A549 (cell line): Measurements from ENCODE around the gene PKD1. TPM values are rescaled to one million over a fixed set of nuclear protein-coding genes. Genes with fewer than 3 reads are reported as not detected.

ENCODE experiments used
- ATAC-seq, 2 experiments: fragments of 200-7000 bp in 1 of 2; fragments of >200 bp in 1 of 2; cut with Nextera tagmentation in 1 of 2; cut with Tn5 transposase in 1 of 2; 3 replicates each; pipeline versions ENCODE4 v1.8.0 to v1.9.1; 2018 to 2020; ENCODE audit warnings: mild to moderate bottlenecking in 1 of 2, moderate library complexity in 1 of 2
- CTCF ChIA-PET: fragments of 300-600 bp; sonication (Branson Sonifier 250); formaldehyde crosslinking; extraction: SDS; loops from one replicate; lab custom pipeline; 2021; ENCODE audit warnings: antibody characterized with exemption, inconsistent platforms; lab: Yijun Ruan, JAX
- POLR2A ChIA-PET: fragments of 350-600 bp; formaldehyde crosslinking; extraction: SDS; loops from one replicate; lab custom pipeline; 2021; ENCODE audit warnings: antibody characterized with exemption, inconsistent platforms; lab: Yijun Ruan, JAX
- DNase-seq, 2 experiments: peaks; one replicate each; pipeline versions ENCODE4 v3.0.0 to v3.0.0-alpha.2; 2011 to 2016; ENCODE audit warnings: low read depth in 1 of 2, low spot score in 1 of 2
- FAIRE-seq: peaks from 2 replicates; lab custom pipeline; 2011; peaks lifted over from hg19 to GRCh38; lab: Jason Lieb, UNC
- H3K27ac ChIP-seq, 2 experiments: fragments of >200 bp; sonication (Bioruptor Twin); formaldehyde crosslinking; 3 replicates each; pipeline ENCODE4 v1.5.1; 2016 to 2017
- H3K4me1 ChIP-seq: fragments of >200 bp; sonication (Bioruptor Twin); formaldehyde crosslinking; 3 replicates; pipeline ENCODE4 v1.6.1; 2016
- H3K4me2 ChIP-seq: fragments of >200 bp; sonication (Bioruptor Twin); formaldehyde crosslinking; 3 replicates; pipeline ENCODE4 v1.6.1; 2016
- H3K4me3 ChIP-seq: fragments of >200 bp; sonication (Bioruptor Twin); formaldehyde crosslinking; 3 replicates; pipeline ENCODE4 v1.5.1; 2016
- H3K9me3 ChIP-seq: fragments of >200 bp; sonication (Bioruptor Twin); formaldehyde crosslinking; 3 replicates; pipeline ENCODE4 v1.6.1; 2016
- CBX8 ChIP-seq: fragments of 200-600 bp; sonication (generic); IDR thresholded peaks from 2 replicates; pipeline ENCODE4 v1.6.1; 2016
- CHD2 ChIP-seq: fragments of 150-350 bp; IDR thresholded peaks from 2 replicates; pipeline ENCODE4 v1.6.1; 2014; ENCODE audit warnings: low read length; ENCODE audit not compliant: partially characterized antibody
- EHF ChIP-seq: fragments of 250-450 bp; sonication (Bioruptor Pico); IDR thresholded peaks from 2 replicates; pipeline ENCODE4 v1.5.0; 2020; ENCODE audit warnings: mild to moderate bottlenecking
- HDAC2 ChIP-seq: fragments of 200-600 bp; sonication (generic); IDR thresholded peaks from 2 replicates; pipeline ENCODE4 v1.6.1; 2016
- HOXA7 ChIP-seq: fragments of 250-450 bp; sonication (Bioruptor Pico); IDR thresholded peaks from 2 replicates; pipeline ENCODE4 v1.5.0; 2020; ENCODE audit warnings: mild to moderate bottlenecking, moderate library complexity
- HOXB13 ChIP-seq: fragments of 250-450 bp; sonication (Bioruptor Pico); IDR thresholded peaks from 2 replicates; pipeline ENCODE4 v1.5.0; 2020; ENCODE audit warnings: low read depth, mild to moderate bottlenecking, moderate library complexity
- HOXB5 ChIP-seq: fragments of 250-450 bp; sonication (Bioruptor Pico); IDR thresholded peaks from 2 replicates; pipeline ENCODE4 v1.5.0; 2020; ENCODE audit warnings: mild to moderate bottlenecking, moderate library complexity
- JUNB ChIP-seq: fragments of >200 bp; sonication (Bioruptor Twin); formaldehyde crosslinking; IDR thresholded peaks from 2 replicates; pipeline ENCODE4 v1.6.1; 2016
- MAZ ChIP-seq: fragments of 150-350 bp; IDR thresholded peaks from 2 replicates; pipeline ENCODE4 v1.6.1; 2014; ENCODE audit warnings: antibody characterized with exemption, low read depth, low read length, borderline replicate concordance
- MYC ChIP-seq: IDR thresholded peaks from 2 replicates; pipeline ENCODE4 v1.6.1; 2012; ENCODE audit warnings: mild to moderate bottlenecking, inconsistent platforms, low read length, improper control_type of control experiment, borderline replicate concordance
- NPAS2 ChIP-seq: fragments of 250-450 bp; sonication (Bioruptor Pico); IDR thresholded peaks from 2 replicates; pipeline ENCODE4 v1.8.0; 2022; ENCODE audit warnings: mild to moderate bottlenecking, moderate library complexity, borderline replicate concordance
- NR3C1 ChIP-seq: fragments of >200 bp; sonication (Bioruptor Twin); formaldehyde crosslinking; IDR thresholded peaks from 3 replicates; pipeline ENCODE4 v1.6.1; 2017
- PHF8 ChIP-seq: fragments of 200-600 bp; sonication (generic); IDR thresholded peaks from 2 replicates; pipeline ENCODE4 v1.6.1; 2016; ENCODE audit warnings: low read depth, mild to moderate bottlenecking, antibody characterized with exemption, moderate library complexity, borderline replicate concordance
- RAD21 ChIP-seq, 2 experiments: fragments of >200 bp in 1 of 2; sonication (Bioruptor Twin) in 1 of 2; formaldehyde crosslinking in 1 of 2; IDR thresholded peaks in 1 of 2; conservative IDR thresholded peaks in 1 of 2; 2 replicates in 1 of 2; 3 replicates in 1 of 2; pipeline ENCODE4 v1.6.1; 2012 to 2018; ENCODE audit warnings: inconsistent platforms in 1 of 2
- RARB ChIP-seq: fragments of 250-450 bp; sonication (Bioruptor Pico); IDR thresholded peaks from 2 replicates; pipeline ENCODE4 v1.8.0; 2021; ENCODE audit warnings: mild to moderate bottlenecking, moderate library complexity
- RNF2 ChIP-seq: fragments of 200-600 bp; sonication (generic); IDR thresholded peaks from 2 replicates; pipeline ENCODE4 v1.6.1; 2016; ENCODE audit warnings: low read depth, mild to moderate bottlenecking, antibody characterized with exemption, moderate library complexity, borderline replicate concordance
- SMC3 ChIP-seq: fragments of >200 bp; sonication (Bioruptor Twin); formaldehyde crosslinking; IDR thresholded peaks from 3 replicates; pipeline ENCODE4 v1.6.1; 2018; ENCODE audit warnings: inconsistent platforms
- SREBF2 ChIP-seq: fragments of 450-650 bp; IDR thresholded peaks from 2 replicates; pipeline ENCODE4 v1.6.1; 2014; ENCODE audit warnings: mild to moderate bottlenecking, moderate library complexity
- ZNF302 ChIP-seq: fragments of 250-450 bp; sonication (Bioruptor Pico); IDR thresholded peaks from 2 replicates; pipeline ENCODE4 v1.9.0; 2021; ENCODE audit warnings: inconsistent platforms, mild to moderate bottlenecking, moderate library complexity
- WGBS: methylation state at CpG from one replicate; pipeline ENCODE4 v1.1.6; 2017; ENCODE audit errors: missing lambda C conversion rate; 5-methylcytosine and 5-hydroxymethylcytosine counted together
- polyA plus RNA-seq, 4 experiments: library from polyadenylated mRNA; depleted of rRNA in 3 of 4; stranded (reverse); fragments of >200 nt; fragmentation: RNase III in 1 of 4; extraction: RNeasy Plus Mini Kit Qiagen cat#74134 plus additional on column Dnase treatment in 1 of 4; gene quantifications; 2 replicates in 3 of 4; 3 replicates in 1 of 4; pipeline ENCODE4 v1.2.3, GENCODE V29; 2011 to 2017
- TF ChIP-seq, protein P1 (sequence below): fragments of >200 bp; sonication (Bioruptor Twin); formaldehyde crosslinking; IDR thresholded peaks from 2 replicates; pipeline ENCODE4 v1.6.1; 2016
- TF ChIP-seq, protein P2 (sequence below): fragments of >200 bp; sonication (Bioruptor Twin); formaldehyde crosslinking; IDR thresholded peaks from 3 replicates; pipeline ENCODE4 v1.5.1; 2016
- TF ChIP-seq, protein P3 (sequence below): fragments of 150-350 bp; IDR thresholded peaks from 2 replicates; pipeline ENCODE4 v1.6.1; 2014; ENCODE audit warnings: low read depth, mild to moderate bottlenecking, low read length
- TF ChIP-seq, protein P4 (sequence below): IDR thresholded peaks from 2 replicates; pipeline ENCODE4 v1.6.1; 2012

PKD1 gene
- polyA plus RNA-seq, 2 of the 4 experiments (the other 2 are of a cell fraction): 11.5 to 39.2 TPM

DNA sequence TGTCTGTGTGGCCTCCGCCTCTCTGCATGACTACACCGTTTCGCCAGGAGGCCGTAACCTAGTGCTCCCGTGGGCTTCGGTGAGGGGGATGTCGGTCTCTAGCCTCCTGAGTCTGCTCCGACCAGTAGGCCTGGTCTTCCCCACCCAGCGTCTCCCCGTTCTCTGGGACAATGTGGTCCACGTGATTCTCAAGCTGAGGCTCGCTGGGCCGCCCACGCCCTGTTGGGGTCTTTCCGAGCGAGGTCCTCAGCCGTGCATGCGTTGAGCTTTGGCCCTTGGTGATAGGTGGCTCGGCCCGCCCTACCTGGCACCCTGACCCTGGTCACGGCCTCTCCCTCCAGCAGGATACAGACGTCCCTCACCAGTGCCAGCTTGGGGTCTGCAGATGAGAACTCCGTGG lies 57.0 kb downstream of the PKD1 start:
- no peak for TF ChIP-seq ZNF302
- no peak for TF ChIP-seq HOXA7
- TF ChIP-seq RAD21 (conservative IDR thresholded peaks at IDR 0.05 in 1 of 2, IDR thresholded peaks at IDR 0.05 in 1 of 2): no peak
- no peak for TF ChIP-seq SMC3
- ChIA-PET CTCF (interaction anchor here (0.7 to 3.5 kb wide), 8 partner anchors 11 to 214 kb away, joined by 3 to 22 read pairs (median 3); no protein-coding TSS in a partner anchor), POLR2A (no interaction called here)
- WGBS: 93% methylated on average over 11 of the region's 23 CpGs
- Histone ChIP-seq H3K4me1 (no peaks in the 10 kb centered on the region), H3K4me3 (no peak overlapping the region), H3K4me2 (no peak overlapping the region), H3K9me3 (no peaks in the 10 kb centered on the region), H3K27ac (no peak overlapping the region)
- no peak for ATAC-seq
- FAIRE-seq: no peak
- DNase-seq: no peak

DNA sequence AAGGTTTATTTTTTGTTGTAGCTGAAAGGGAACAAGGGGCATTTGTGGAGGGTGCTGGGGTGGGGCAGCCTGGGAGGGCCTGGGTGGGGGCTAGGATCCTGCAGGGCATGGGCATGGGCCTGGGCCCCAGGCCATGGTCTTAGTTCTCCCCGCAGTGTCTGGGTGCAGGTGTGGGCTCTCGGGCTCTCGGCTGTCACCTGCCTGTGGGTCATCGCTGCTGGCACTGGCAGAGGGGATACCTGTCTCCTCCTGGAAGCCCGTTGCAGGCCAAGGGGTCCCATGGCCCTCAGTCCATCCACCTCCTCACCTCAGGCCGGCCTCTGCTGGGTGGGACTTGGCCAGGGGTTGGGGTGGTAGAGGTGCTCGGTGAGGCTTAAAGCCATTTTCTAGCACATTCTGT lies 57.6 kb downstream of the PKD1 start:
- FAIRE-seq: no peak
- DNase-seq: no peak
- Histone ChIP-seq H3K9me3 (no peaks in the 10 kb centered on the region), H3K27ac (no peak overlapping the region), H3K4me3 (no peak overlapping the region), H3K4me1 (no peaks in the 10 kb centered on the region), H3K4me2 (no peak overlapping the region)
- 94% methylated on average over 5 of the region's 7 CpGs for WGBS
- TF ChIP-seq NPAS2 (no peak), EHF (no peak), CBX8 (no peak), JUNB (no peak), MAZ (no peak)
- POLR2A ChIA-PET: no interaction called here
- no peak for ATAC-seq
- CTCF ChIA-PET: interaction anchor here (1.1 to 3.5 kb wide), 4 partner anchors 12 to 75 kb away, joined by 3 to 22 read pairs (median 8); no protein-coding TSS in a partner anchor

DNA sequence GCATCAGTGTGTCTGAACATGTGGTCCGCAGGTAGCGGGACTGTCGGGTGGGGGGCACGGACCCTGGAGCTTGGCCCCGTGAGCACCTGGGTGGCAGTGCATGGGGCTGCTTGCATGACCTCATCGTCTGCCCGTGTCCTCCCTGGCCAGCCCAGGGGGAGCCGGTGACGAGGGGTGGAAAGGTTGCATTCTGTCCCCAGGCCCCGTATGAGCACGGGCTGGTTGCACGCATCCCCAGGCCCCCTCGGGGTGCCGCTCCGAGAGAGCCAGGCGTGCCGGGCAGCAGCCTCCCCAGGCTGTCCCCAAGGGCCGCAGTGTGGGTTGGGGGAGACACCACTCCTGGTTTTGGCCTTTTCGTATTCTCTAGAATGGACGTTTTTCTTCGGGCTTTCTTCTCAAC lies 58.0 kb downstream of the PKD1 start:
- Histone ChIP-seq H3K4me1 (no peaks in the 10 kb centered on the region), H3K4me3 (no peak overlapping the region), H3K9me3 (no peaks in the 10 kb centered on the region), H3K4me2 (no peak overlapping the region), H3K27ac (no peak overlapping the region)
- TF ChIP-seq SREBF2 (no peak), RARB (CRISPR knock-in tag) (no peak), MYC (no peak), NR3C1 (no peak), HDAC2 (no peak), HOXB13 (CRISPR knock-in tag) (no peak), HOXB5 (CRISPR knock-in tag) (no peak), RNF2 (no peak), CHD2 (no peak), PHF8 (no peak)
- TF ChIP-seq, protein P1, sequence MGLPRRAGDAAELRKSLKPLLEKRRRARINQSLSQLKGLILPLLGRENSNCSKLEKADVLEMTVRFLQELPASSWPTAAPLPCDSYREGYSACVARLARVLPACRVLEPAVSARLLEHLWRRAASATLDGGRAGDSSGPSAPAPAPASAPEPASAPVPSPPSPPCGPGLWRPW: no peak
- TF ChIP-seq, protein P2, sequence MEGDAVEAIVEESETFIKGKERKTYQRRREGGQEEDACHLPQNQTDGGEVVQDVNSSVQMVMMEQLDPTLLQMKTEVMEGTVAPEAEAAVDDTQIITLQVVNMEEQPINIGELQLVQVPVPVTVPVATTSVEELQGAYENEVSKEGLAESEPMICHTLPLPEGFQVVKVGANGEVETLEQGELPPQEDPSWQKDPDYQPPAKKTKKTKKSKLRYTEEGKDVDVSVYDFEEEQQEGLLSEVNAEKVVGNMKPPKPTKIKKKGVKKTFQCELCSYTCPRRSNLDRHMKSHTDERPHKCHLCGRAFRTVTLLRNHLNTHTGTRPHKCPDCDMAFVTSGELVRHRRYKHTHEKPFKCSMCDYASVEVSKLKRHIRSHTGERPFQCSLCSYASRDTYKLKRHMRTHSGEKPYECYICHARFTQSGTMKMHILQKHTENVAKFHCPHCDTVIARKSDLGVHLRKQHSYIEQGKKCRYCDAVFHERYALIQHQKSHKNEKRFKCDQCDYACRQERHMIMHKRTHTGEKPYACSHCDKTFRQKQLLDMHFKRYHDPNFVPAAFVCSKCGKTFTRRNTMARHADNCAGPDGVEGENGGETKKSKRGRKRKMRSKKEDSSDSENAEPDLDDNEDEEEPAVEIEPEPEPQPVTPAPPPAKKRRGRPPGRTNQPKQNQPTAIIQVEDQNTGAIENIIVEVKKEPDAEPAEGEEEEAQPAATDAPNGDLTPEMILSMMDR: no peak
- TF ChIP-seq, protein P3, sequence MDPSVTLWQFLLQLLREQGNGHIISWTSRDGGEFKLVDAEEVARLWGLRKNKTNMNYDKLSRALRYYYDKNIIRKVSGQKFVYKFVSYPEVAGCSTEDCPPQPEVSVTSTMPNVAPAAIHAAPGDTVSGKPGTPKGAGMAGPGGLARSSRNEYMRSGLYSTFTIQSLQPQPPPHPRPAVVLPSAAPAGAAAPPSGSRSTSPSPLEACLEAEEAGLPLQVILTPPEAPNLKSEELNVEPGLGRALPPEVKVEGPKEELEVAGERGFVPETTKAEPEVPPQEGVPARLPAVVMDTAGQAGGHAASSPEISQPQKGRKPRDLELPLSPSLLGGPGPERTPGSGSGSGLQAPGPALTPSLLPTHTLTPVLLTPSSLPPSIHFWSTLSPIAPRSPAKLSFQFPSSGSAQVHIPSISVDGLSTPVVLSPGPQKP: no peak
- TF ChIP-seq, protein P4, sequence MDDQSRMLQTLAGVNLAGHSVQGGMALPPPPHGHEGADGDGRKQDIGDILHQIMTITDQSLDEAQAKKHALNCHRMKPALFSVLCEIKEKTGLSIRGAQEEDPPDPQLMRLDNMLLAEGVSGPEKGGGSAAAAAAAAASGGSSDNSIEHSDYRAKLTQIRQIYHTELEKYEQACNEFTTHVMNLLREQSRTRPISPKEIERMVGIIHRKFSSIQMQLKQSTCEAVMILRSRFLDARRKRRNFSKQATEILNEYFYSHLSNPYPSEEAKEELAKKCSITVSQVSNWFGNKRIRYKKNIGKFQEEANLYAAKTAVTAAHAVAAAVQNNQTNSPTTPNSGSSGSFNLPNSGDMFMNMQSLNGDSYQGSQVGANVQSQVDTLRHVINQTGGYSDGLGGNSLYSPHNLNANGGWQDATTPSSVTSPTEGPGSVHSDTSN: no peak
- ATAC-seq (no peak), FAIRE-seq (no peak), DNase-seq (no peak)
- POLR2A ChIA-PET: no interaction called here
- WGBS: 94% methylated on average over 12 of the region's 21 CpGs
- CTCF ChIA-PET: interaction anchor here (1.1 to 4.2 kb wide), 3 partner anchors 12 to 63 kb away, joined by 3 to 22 read pairs (median 15); no protein-coding TSS in a partner anchor
